GM18870 (cell line): ENCODE data around the gene PELI3.
"Not testable (repeated sequence)": the region's sequence is repeated elsewhere in the genome, so short reads cannot be mapped to it uniquely, and the experiment has no call there.

Experiments
- ATAC-seq: cut with Tn5 transposase; IDR thresholded peaks from one replicate; pipeline ENCODE4 v1.9.1; 2021; ENCODE audit warnings: moderate library complexity; ENCODE audit not compliant: unreplicated experiment

Gene PELI3

GRCh38 chr11:66443602-66444001, 23.1 kb upstream of the PELI3 start:
- ATAC-seq, result no peak

- no peak for ATAC-seq
Observed at GRCh38 chr11:66447012-66447411, 19.7 kb upstream of the PELI3 start.

- no peak for ATAC-seq
Observed at GRCh38 chr11:66448523-66448922, 18.2 kb upstream of the PELI3 start.

- ATAC-seq, result no peak
Observed at GRCh38 chr11:66450560-66450959, 16.1 kb upstream of the PELI3 start.

- no peak for ATAC-seq
Observed at GRCh38 chr11:66451663-66452062, 15.0 kb upstream of the PELI3 start.

- ATAC-seq, result no peak
Observed at GRCh38 chr11:66454247-66454646, 12.5 kb upstream of the PELI3 start.

GRCh38 chr11:66454828-66455227, 11.9 kb upstream of the PELI3 start:
- ATAC-seq, result no peak

- no peak for ATAC-seq
Observed at GRCh38 chr11:66457826-66458225, 8.9 kb upstream of the PELI3 start.

GRCh38 chr11:66459138-66459778, 7.4 kb upstream of the PELI3 start:
- ATAC-seq, result no peak

GRCh38 chr11:66462010-66462409, 4.7 kb upstream of the PELI3 start:
- no peak for ATAC-seq

GRCh38 chr11:66462911-66463310, 3.8 kb upstream of the PELI3 start:
- no peak for ATAC-seq

GRCh38 chr11:66464116-66464515, 2.6 kb upstream of the PELI3 start:
- ATAC-seq, result not testable (repeated sequence)

- no peak for ATAC-seq
Observed at GRCh38 chr11:66464916-66465315, 1.8 kb upstream of the PELI3 start.

- ATAC-seq, result no peak
Observed at GRCh38 chr11:66465373-66466224, 1.1 kb upstream of the PELI3 start.

GRCh38 chr11:66467034-66467659, 442 bp downstream of the PELI3 start:
- ATAC-seq, result peak; percentile 17

- ATAC-seq, result no peak
Observed at GRCh38 chr11:66467756-66468155, 1.1 kb downstream of the PELI3 start.

- ATAC-seq, result no peak
Observed at GRCh38 chr11:66468691-66469090, 2.0 kb downstream of the PELI3 start.

GRCh38 chr11:66469441-66469840, 2.7 kb downstream of the PELI3 start:
- ATAC-seq, result no peak

GRCh38 chr11:66470015-66470414, 3.3 kb downstream of the PELI3 start:
- ATAC-seq, result no peak

GRCh38 chr11:66471142-66471541, 4.4 kb downstream of the PELI3 start:
- ATAC-seq, result no peak

GRCh38 chr11:66472054-66472453, 5.3 kb downstream of the PELI3 start:
- no peak for ATAC-seq

- ATAC-seq, result no peak
Observed at GRCh38 chr11:66473167-66473566, 6.5 kb downstream of the PELI3 start.
